CD4-positive, alpha-beta T cell treated with Interleukin-12 subunit alpha and Interleukin-12 subunit beta, for 1 hour (primary cell): ENCODE measurements around the gene NDUFAF2.
A peak's percentile ranks its signal among the peaks of the same experiment; 100 is the strongest.

Experiments
- DNase-seq: peaks from one replicate; pipeline ENCODE4 v3.0.0-alpha.2; 2020

Gene NDUFAF2

DNA sequence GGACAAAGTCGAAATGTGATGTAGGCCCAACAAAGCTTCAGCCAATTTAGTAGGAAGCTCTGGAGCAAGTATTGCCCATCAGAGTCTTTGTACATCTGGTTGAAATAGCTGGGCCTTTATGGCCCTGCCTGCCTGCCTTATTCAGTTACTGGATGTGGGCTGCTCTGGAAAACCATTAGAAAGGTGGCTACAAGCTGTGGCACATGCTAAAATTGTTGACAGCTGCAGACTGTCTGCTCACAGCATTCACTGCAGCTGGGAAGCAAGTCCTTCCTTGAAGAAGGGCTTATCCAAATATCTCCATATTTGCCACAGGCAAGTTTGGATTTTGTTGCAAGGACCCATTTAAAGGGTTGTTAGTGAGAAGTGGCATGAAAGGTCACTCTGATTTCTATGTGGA, 192.8 kb downstream of the NDUFAF2 start:
- no peak for DNase-seq

DNA sequence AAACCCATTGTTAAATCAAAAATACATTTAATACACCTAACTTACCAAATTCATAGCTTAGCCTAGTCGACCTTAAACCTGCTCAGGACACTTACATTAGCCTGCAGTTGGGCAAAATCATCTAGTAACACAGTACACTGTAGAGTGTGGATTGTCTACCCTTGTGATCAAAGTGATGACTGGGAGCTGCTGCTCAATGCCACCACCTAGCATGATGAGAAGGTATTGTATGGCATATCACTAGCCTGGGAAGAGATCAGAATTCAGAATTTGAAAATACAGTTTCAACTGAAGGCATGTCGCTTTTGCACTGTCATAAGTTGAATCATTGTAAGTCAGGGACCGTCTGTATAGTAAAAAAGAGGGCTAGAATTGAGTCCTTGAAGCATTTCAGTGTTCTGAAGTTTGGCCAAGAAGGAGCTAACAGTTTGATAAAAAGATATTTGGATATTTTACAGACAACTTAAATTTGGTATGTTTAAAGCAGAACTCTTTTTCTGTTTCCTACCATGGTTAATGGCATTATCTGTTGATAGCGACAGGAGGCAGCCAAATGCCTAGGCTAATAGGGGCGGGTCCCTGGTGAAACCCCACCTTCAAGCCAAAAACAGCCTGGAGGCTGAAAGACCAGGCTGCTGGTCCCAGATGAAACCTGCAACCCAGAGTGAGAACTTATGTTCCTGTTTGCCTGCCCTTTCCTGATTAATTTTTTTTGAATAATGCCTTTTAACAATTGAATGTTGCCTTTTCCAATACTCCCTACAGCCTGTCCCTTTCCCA, 194.3 kb downstream of the NDUFAF2 start:
- no peak for DNase-seq

DNA sequence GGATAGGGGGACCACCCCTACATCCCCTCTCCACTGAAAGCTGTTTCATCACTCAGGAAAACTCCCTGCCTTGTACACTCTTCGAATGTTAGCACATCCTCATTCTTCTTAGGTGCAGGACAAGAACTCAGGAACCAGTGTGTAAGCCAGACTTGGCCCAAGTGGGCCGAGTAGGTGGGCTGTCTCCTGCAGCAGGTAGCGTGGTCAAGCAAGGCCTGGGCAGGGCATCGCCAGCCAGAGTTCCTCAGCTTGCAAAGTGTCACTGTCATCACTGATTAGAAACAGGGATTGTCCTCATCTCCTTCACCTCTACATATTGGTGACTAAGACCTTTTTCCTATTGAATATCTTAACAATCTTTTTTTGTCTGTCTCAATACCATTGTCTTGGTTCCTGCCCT, 194.9 kb downstream of the NDUFAF2 start:
- no peak for DNase-seq

DNA sequence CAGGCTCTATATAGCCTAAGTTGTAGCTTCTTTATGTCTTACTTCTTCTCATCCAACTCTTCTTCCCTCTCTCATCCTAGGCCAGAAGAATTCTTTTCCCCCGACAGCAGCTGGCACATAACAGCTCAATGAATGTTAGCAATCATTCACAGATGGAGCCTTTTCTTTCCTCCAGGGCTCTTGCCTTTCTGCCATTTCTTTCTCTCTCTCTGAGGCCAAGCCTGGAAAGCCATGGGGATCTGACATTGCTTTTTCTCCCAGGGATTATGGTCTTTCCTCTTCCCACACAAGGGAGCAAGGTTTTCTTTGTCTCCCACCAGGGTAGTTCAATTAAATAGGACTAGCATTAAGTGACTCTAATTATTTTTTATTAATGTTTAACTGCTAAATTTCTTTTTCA, 196.8 kb downstream of the NDUFAF2 start:
- DNase-seq = no peak

DNA sequence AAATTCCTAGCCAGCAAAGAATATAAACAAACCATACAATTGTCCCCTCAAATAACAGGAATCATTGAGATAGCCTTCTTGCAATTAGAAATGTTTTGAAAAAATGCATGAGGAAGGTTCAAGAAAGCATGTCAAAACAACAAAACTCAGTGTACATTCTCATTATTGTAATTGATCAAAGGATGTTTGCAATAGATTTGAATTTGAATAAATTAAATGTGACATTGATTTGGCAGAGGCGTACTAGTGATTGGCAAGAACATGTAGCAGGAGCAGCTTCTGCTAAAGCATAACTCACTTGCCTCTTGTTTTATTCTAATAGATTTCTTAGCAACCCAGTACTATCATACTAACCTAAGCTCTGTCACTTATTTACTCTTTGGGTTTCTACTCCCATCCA, 197.4 kb downstream of the NDUFAF2 start:
- DNase-seq = no peak

DNA sequence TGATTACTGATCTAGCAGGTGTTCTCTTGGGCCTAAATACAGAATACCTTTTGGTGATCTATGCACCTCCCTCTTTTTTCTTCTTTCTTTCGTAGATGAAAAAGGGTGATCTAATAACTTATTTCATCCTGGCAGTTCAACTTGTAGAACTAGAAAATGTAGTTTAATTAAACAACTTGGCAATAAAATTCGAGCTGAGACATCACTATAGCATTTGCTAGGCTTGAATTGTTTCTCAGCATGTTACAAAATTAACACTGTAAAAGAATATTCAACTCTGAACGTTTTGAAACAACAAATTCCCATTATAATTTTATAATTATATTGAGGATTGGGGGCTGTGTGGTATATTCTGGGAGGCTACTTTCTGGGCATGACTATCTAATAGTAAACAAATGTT, 197.8 kb downstream of the NDUFAF2 start:
- DNase-seq = no peak

DNA sequence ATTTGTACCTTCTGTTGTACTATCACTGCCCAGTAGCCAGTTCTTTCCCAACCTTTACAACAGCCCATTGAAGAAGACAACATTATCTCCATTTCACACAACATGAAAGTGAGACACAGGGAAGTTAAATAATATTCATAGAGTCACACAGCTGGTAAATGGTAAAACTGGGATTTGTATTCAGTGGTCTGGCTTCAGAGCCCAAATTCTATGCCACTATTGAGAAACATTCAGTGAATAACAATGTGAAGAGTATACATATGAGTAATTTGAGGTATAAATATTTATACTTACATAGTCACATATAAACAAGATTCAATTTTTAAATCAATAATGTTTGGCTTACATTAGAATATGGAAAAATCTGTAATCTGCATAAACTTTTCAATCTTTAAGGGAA, 203.5 kb downstream of the NDUFAF2 start:
- no peak for DNase-seq

DNA sequence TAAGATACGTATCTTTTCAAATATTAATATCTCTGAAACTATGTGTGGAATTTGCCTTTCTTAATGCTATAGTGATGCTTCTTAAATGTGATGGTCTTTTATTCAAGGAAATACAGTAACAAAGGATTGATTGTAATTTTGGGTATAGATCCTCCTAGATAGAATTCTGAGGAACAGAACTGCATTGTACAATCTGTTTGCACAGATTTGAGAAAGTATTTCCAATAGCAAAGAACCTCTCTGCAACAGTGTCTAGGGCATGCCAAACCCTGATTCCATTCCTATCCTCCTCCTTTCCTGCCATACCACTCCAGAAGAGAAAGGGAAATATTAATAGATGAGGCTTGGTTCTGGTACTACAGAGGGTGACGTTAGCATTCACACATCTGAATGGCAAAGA, 206.9 kb downstream of the NDUFAF2 start:
- no peak for DNase-seq

DNA sequence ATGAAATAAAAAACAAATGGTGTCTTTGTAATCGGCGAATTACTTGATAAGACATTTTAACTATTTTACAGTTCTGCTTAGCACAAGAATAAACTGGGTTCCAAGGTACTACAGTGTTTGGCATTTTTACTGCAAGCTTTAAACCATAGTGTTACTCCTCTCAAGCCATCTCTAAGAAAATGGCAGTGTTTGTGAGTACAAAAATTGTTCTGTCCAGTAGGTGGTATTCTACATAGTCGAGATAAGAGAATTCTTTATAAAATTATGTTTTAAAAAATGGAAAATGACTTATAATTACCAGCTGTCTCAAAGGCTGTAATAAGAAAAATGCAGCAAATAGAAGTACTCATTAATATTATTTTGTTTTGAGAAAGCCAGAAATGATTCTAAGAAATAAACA, 214.1 kb downstream of the NDUFAF2 start:
- DNase-seq = no peak

DNA sequence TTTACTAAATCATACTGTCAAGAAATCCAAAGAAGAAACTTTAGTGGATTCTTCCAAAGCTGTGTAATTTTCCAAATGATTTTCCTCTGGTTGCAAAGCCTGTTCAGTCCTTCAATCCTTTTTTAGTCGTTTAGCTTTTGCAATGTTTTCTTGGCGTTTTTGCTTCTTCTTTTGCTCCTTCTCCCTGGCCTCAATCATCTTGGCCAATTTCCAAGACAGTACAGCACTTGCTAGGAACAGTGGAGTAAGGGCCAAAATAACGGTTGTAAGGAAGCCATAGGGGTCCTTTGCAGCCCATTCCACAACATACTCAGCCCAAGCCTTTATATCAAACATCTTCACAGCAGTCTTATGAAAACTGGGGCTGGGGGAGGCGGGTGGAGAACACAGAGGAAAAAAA, 214.8 kb downstream of the NDUFAF2 start:
- no peak for DNase-seq

DNA sequence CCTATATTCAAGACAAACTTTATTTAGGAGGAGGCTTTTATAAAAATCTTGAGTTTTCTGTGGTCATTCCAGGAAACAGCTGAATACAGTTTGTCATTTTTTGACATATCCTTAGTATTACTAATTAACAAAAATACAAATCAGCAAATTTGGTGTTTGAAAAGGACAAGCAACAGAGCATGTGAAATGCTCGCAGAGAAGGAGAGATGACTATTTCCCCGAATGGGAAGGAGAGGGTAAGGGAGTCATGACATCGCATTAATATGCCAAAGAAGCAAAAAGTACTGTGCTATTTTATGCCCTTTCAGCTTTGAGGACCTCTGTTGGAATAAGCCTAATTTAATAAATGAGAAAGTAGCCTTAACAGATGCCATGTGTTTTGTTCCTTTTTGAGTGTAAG, 215.5 kb downstream of the NDUFAF2 start:
- DNase-seq = no peak

DNA sequence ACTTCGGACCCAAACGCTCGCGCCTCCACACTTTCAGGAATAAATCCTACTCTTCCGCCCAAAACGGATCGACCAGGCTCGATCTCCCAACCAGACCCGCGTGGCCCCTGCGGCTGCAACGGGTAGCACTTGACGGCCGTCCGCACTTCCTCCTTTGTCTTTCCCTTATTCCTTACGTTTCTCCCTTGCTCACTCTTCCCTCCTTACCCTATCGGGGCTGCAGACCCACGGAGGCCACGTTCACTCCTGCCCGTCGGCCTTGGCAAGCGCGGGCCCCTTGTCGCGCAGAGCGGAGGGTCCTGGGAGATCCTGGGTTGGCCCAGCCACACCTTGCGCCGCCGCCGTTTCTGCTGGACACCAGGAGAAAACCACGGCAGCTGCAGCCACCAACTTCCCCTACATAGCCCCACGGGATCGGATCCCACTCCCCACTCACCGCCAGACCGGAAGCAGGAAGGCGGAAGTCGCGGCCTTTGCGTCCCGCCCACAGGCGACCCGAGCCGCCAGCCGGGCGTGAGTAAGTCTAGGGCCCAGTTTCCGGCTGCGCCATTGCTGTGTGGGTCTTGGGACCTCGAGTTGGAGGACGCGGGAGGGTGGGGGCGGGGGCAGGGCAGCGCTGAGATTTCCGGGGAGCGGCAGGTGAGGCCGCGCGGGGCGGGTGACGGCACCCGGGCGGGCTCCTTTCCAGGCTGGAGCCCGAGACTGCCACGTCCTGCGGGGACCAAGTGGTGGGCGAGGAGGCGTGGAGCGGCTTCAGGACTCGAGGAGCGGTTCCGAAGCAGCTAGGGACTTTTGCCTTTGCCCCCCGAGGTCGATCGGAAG, 217.2 kb downstream of the NDUFAF2 start, which contains the start of gene SMIM15:
TSS of gene SMIM15 (minus strand) at position 459 of the 822 bp plus-strand sequence. CDS start 2,297 bp downstream, outside the sequence.
- peak; percentile 81 for DNase-seq

DNA sequence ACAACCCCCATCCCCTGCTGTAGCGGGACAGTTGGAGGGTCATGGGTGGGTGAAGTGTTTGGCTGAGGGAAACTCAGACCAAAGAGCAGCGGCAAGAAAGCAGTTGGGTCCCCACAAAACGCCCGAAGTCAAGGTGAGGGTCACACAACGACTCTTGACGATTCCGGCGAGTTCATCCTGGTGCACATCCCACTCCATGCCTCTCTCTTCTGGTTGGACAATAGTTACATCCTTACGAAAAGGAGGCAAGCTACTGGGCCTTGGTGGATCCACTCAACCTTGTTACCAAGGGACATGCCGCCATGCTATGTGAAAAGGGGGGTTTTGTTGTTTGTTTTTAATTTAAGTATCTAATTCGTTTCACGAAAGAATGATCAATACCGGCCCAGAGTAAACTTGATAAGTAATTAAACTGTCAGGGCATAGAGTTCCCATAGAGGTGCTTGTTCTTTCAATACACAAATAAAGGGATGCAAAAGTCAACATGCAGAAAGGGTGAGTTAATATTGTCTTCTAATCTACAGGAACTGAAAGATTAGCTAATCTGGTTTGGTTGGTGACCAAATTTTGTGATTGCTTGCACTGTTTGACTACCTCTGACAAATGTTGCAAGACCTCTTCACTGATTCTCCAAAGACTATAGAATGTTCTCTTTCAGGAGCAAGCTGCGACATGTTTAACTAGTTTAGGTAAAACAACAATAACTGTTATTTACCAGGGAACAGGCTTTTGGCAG, 218.0 kb downstream of the NDUFAF2 start:
- no peak for DNase-seq

DNA sequence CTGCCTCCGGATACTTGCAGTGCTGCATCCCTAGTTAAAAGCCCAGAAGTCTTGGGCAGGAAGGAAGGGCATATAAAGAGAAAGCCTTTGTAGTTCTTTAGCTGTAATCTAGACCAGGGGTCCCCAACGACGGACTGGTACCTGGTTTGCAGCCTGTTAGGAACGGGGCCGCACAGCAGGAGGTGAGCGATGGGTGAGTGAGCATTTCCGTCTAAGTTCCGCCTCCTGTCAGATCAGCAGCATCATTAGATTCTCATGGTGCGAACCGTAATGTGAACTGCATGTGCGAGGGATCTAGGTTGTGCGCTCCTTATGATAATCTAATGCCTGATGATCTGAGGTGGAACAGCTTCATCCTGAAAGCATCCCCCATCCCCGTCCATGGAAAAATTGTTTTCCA, 218.9 kb downstream of the NDUFAF2 start:
- DNase-seq = no peak

DNA sequence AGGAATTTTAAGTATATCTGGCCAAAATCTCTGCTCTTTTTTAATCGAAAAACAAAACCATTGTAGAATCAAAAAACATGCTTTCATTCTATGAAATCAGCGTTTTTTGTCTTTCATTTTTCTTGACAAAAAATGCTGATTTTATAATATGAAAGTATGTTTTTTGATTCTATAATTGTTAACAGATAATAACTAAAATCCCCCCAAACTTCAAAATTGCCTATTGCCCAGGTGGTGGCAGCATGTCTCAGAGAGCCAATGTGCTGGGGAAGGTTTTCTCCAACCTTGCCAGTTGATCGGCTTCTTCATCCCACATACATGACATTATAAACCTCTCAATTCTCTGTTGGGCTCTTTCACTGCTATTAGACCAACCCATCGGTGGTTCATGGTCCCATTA, 222.4 kb downstream of the NDUFAF2 start:
- DNase-seq = peak; percentile 12

DNA sequence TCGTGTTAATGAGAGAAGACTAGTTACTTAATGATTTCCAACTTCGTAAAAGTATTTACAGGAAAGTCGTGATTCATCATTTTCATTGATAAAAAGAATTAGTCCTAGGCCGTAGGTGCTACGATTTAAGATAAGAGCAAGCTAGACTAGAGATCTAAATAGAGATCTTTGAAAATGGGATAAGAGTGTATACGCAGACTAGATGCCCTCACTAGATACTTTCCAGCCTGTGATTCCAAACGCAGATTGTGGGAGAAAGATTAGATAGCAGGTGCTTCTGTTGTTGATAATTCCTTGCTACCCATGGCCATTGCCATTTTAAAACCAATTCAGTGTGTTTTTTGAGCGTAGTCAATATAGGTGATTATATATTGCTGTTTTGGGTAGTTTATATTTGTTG, 223.9 kb downstream of the NDUFAF2 start:
- no peak for DNase-seq

DNA sequence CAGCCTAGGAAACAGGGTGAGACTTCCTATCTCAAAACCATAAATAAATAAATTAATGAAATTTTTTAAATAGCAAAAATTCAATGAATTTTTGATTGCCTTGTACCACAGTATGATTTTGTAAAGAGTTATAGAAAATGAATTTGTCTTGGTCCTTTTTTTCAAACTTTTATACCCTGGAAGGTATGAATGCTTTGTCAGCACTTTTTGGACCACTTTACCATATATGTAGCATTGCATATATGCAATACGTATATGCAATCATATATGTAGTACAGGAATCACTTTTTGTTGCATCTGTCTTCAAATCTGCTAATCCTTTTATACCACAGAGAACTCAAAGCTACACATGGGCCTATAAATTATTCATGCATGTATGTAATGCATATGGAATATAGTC, 226.5 kb downstream of the NDUFAF2 start:
- DNase-seq = no peak

DNA sequence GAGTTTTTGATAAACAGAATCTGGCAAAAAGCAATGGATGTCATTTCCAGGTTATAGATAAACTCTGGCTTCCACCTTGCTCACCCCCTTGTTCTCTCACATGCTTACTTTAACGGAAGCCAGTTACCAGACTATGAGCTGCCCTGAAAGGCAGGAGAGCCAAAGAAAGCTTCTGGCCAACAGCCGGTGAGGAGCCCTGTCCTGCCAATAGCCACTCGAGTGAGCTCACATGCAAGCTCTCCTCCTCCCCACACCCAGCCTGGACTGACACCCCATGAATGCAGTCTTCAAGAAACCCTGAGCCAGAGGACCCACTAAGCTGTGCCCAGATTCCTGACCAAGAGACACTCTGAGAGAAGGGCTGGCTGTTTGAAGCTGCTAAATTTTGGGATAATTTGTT, 231.6 kb downstream of the NDUFAF2 start:
- DNase-seq = no peak

DNA sequence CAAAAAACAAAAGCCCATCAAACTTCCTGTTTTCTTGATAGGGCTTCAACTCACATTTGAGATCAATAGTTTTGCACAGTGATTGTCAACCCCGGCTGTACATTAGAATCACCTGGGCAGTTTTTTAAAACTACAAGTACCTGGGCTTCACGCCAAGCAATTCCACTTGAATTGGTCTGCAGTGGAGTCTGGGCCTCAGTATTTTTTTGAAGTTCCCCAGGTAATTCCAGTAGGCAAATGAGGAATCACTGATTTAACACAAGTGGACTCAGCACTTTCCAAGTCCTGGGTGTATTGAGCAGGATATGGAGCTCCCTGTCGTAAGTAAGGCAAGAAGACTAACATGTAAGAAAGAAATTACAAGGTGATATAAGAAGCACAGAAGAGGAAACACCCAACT, 232.1 kb downstream of the NDUFAF2 start:
- no peak for DNase-seq

DNA sequence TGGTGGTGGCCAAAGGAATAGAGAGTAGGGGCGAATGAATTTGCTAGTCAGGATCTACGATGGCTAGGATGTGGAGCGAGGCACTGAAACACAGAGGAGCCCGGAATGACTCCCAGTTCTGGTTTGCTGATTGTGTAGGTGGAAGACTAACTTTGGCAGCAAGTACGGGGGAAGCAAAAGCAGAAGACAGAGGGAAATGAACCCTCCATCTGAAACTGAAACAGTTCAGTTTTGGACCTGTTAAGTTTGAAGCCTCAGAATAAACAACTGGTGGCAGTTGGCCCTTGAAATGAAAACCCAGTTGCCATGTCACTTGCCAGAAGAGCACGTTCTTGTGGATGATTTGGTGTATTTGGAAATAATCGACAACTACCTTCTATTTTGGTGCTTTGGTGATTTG, 232.7 kb downstream of the NDUFAF2 start:
- DNase-seq = no peak

DNA sequence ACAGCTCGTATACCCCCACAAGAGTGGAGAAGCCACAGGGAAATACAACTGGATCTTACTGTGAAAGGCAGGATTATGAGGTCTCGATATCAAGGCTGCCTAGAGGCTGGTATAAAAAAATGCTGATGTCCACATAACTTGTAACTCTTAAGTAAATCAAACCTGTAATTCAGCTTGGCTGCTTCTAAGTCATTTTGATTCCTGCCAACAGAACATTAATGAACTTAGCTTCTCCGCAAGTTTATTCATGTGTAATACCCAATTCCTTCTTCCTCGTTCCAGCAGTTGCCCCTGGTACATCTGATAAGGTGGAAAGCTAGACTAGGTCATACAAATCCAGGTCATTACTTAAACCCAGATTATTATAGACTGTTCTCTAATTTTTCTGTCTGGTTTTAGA, 233.7 kb downstream of the NDUFAF2 start:
- no peak for DNase-seq

DNA sequence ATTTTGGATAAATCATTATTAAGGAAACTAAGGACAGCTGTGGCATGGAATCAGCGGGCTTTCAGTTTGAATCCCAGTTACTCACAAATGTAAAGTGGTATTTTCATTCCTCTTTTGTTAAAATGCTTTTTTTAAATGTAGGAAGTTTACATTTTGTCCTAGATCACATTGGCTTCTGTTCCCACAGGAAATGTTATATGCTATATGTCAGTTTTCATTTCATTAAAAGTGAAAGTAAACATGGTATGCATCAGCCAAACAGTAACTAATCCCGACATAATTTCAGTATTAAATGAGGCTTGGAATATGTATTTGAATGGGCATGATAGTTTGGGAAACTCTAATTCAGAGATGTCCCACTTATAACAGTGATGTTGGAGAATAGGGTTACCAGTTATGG, 235.9 kb downstream of the NDUFAF2 start:
- no peak for DNase-seq

DNA sequence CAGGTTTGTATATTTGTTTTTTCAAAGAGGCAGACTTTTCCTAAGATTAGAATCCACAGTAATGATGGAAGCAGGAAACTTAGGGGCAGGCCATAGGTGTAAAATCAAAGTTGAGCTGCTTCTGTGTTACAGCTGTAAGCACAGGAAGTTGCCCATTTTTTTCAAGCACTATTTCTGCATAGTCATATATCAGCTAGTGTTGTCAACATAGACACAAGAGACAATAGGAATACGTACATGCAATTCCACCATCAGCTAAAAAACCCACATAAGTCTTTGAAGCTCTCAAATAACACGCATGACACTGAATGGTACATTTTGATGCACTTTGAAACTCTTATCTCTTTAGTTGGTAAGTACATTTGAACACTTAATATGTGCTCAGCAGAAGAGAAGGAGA, 237.4 kb downstream of the NDUFAF2 start:
- no peak for DNase-seq

DNA sequence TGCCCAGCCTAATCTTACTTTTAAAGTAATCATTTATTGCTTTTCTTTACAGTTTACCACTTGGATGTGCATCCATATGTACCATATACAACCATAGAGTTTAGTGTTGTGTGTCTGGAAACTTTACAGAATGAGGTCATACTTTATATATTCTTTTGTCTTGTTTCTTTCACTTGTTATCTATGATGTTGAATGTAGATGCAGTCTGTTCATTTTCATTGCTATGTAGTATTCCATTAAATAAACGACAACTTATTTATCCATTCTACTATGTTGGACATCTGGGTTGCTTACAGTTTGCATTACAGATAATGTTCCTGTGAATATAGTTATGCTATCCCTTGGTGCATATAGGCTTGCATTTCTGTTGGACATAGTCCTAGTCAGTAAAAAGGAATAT, 238.5 kb downstream of the NDUFAF2 start:
- DNase-seq = no peak
